GM18873 (cell line): ENCODE results near the gene ASS1.

Experiments used
- ATAC-seq: cut with Tn5 transposase; IDR thresholded peaks from one replicate; pipeline ENCODE4 v1.9.1; 2021; ENCODE audit warnings: mild to moderate bottlenecking, moderate library complexity, moderate number of reproducible peaks; ENCODE audit not compliant: unreplicated experiment, low FRiP score

Gene ASS1

GRCh38 chr9:130491830-130492482 is 47.2 kb downstream of the ASS1 start:
- no peak for ATAC-seq

- ATAC-seq: no peak
Observed at GRCh38 chr9:130493021-130493420, 48.3 kb downstream of the ASS1 start.

GRCh38 chr9:130493476-130493875 is 48.7 kb downstream of the ASS1 start:
- no peak for ATAC-seq

GRCh38 chr9:130495067-130495466 is 50.3 kb downstream of the ASS1 start:
- no peak for ATAC-seq

- ATAC-seq: no peak
Observed at GRCh38 chr9:130497139-130497538, 52.4 kb downstream of the ASS1 start.

GRCh38 chr9:130498298-130498917 is 53.6 kb downstream of the ASS1 start:
- no peak for ATAC-seq

GRCh38 chr9:130498918-130499698 is 54.3 kb downstream of the ASS1 start:
- ATAC-seq: no peak

GRCh38 chr9:130499804-130500263 is 55.1 kb downstream of the ASS1 start:
- no peak for ATAC-seq

- no peak for ATAC-seq
Observed at GRCh38 chr9:130500340-130501180, 55.8 kb downstream of the ASS1 start.

- no peak for ATAC-seq
Observed at GRCh38 chr9:130501639-130502038, 56.9 kb downstream of the ASS1 start.

- no peak for ATAC-seq
Observed at GRCh38 chr9:130508218-130508617, 63.5 kb downstream of the ASS1 start.

GRCh38 chr9:130512199-130512598 is 67.4 kb downstream of the ASS1 start:
- no peak for ATAC-seq

- ATAC-seq: no peak
Observed at GRCh38 chr9:130513078-130513477, 68.3 kb downstream of the ASS1 start.

GRCh38 chr9:130518233-130518632 is 73.5 kb downstream of the ASS1 start:
- ATAC-seq: no peak

GRCh38 chr9:130518943-130519799 is 74.4 kb downstream of the ASS1 start:
- no peak for ATAC-seq

GRCh38 chr9:130519927-130520326 is 75.2 kb downstream of the ASS1 start:
- ATAC-seq: no peak

GRCh38 chr9:130521715-130522114 is 77.0 kb downstream of the ASS1 start:
- ATAC-seq: no peak

- no peak for ATAC-seq
Observed at GRCh38 chr9:130522233-130522808, 77.6 kb downstream of the ASS1 start.

- ATAC-seq: no peak
Observed at GRCh38 chr9:130523921-130524320, 79.2 kb downstream of the ASS1 start.
